CMK (cell line): Measurements from ENCODE around the gene ADORA1.
A peak's percentile ranks its signal among the peaks of the same experiment; 100 is the strongest.

Experiments used
- DNase-seq: peaks from one replicate; pipeline ENCODE4 v3.0.0-alpha.2; 2010; ENCODE audit warnings: low read depth

Gene ADORA1

GRCh38 chr1:203122159-203122558 is 5.4 kb upstream of the ADORA1 start:
- DNase-seq: no peak

DNA sequence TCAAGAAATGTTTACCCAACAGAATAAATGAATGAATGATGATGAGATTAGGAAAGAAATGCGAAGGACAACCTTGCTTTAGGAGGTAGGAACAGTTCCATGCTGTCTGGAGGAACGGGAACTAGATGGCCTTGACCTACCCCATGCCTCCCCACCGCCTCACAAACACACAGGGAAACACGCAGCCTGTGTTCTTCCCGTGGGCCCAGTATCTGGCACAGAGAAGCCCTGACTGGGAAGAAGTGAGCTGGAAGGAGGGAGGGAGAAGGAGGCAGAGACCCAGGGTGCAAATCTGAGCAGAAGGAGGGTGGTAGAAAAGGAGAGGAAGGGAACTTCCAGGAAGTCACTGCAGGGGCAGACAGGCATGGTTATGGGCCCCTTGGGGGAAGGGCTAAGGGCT is 3.5 kb upstream of the ADORA1 start:
- DNase-seq: no peak

DNA sequence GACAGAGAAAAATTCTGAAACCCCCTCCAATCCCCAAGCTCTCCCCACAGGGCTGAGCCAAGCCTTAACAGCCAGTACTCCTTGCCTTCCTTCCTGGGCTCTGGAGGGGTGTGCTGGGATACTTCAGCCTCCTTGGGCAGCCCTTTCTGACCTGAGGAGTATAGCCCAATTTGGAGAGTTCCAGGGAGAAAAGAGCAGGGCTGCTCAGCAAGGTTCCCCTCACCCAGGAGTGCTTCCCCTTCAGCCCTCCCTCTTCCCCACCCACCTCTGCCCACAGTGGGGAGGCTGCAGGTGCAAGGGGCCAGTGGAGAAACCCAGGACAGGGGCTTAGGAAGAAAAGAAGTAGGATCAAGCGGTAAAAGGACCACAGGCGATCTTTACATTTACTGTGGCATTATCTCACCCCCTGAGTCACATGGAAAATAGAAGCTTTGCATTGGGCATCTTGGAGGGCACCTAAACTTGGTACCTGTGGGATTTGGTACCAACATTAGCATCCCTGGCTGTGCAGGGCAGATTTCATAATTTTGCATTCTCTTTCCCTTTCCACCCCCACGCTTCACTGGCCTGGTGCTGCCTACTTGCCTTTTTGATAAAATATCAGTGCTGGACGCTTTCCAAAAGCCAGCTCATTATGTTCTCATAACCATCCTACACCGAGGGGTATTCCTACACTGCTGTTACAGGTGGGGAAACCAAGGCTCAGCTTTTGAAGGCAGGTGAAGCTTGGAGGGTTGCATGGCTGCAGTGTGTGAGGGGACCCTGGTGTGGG is 2.8 kb upstream of the ADORA1 start:
- no peak for DNase-seq

- DNase-seq: no peak
Observed at GRCh38 chr1:203126151-203126865, 1.2 kb upstream of the ADORA1 start.

DNA sequence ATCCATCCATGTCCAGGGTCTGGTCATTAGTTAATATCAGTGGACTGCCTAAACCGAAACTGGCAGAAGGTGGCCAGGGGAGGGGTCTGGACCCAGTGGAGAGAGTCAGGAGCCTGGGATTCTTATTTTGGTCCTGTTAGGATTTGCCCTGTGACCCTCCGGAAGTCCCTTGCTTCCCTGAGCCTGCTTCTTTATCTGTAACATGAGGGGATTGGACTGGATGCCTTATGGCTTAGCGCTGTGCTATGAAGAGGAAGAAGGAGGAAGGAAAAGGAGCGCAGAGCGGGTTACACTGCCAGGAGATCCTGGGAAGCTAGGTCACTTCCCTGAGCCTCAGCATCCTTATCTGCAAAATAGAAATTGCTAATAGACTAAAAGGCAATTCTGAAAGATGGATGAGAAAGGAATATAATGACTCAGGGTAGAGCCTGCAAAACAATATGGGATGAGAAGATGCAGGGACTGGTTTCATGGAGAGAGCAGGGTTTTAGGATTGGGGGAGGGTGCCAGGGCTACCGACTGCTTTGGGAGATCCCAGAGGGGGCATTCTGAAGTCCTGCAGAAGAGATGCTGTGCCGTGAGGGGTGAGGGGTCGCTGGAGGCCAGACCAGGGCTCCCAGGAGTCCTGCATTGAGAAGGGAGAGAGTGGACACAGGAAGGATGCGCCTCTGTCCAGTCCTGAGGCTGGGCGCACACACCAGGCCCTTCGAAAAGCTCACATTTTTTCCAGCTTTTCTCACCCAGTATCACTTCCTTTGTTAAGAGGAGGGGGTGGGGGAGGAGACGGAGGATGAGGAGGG is 460 bp upstream of the ADORA1 start:
- DNase-seq: no peak

GRCh38 chr1:203128431-203128715 is 847 bp downstream of the ADORA1 start:
- no peak for DNase-seq

DNA sequence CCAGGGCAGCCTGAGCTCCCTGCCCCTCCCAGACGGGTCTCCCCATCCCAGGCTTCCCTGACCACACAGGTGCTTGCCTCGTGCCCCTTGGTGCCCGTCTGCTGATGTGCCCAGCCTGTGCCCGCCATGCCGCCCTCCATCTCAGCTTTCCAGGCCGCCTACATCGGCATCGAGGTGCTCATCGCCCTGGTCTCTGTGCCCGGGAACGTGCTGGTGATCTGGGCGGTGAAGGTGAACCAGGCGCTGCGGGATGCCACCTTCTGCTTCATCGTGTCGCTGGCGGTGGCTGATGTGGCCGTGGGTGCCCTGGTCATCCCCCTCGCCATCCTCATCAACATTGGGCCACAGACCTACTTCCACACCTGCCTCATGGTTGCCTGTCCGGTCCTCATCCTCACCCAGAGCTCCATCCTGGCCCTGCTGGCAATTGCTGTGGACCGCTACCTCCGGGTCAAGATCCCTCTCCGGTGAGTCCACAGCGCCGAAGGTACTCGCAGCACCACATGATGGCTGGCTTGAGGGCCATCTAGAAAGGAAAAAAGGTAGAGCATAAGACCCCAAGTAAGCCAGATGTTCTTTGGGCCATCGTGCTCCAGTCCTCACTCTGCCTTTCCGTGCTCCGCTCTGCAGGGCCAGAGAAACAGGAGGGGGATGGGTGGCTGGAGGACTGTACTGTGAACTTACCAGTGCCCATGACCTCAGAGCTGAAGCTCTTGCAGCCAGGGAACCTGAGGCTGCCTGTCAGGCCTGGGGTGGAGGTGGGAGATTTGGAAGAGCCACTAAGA is 1.4 kb downstream of the ADORA1 start:
- DNase-seq: no peak

GRCh38 chr1:203129501-203130231 is 2.1 kb downstream of the ADORA1 start:
- no peak for DNase-seq

DNA sequence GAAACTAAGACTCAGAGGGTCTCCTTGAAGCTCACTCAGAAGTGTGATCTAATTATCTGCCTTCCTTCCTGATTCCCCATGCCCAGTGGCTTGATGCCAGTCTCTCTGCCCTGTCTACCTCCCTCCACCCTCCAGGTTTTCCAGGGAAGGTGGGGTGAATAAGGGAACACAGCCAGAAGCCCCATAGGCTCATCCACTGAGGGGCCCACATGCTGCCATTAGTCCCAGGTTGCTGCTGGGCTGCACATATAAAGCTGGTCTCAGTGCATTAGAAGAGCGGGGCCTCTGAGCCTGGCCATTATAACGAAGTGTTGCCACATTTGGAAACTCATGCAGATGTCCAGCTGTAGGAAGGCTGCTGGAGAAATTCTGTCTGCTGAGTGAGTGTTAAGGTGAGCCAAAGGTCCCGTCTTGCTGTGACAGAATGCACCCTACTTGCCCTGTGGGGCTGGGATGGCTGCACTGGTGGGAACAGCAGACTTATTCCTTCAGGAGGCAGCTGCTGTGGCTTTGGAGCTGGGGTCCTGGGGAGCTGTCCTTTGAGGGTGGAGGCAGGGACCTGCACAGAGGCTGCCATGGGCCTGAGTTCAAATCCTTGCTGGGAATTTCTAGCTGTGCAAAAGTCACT is 2.9 kb downstream of the ADORA1 start:
- DNase-seq: no peak

GRCh38 chr1:203131548-203132200 is 4.1 kb downstream of the ADORA1 start:
- DNase-seq: no peak

GRCh38 chr1:203133970-203134725 is 6.6 kb downstream of the ADORA1 start:
- DNase-seq: no peak

DNA sequence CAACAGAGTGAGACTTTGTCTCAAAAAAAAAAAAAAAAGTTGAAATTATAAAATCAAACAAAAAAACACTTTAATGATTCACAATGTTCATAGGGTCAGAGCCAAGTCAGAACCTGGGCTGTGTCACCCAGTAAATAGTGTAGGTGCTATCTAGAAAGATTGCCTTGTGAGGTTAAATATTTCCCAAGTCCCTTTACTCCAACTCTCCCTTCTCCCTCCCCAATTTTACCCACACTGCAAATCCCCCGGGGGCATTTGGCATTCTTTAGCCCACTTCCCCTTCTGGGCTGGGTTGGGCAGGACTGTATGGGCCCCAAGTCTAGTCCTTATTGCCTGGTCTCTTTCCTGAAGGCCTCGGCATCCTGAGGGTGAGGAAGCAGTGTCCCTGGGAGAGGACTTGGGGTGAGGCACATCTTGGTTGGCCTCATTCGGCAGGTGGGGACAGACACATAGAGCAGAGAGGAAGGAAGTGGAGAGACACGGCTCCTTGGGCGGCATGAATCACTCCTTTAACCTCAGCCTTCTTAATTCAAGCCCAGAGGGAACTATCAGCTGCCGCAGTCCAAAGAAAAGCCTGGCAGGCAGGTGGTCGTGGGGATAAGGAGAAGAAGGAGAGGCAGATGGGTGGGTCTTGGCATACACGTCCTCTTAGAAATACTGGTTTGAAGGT is 8.2 kb downstream of the ADORA1 start:
- peak; percentile 31 for DNase-seq

GRCh38 chr1:203136409-203137042 is 9.0 kb downstream of the ADORA1 start:
- no peak for DNase-seq

DNA sequence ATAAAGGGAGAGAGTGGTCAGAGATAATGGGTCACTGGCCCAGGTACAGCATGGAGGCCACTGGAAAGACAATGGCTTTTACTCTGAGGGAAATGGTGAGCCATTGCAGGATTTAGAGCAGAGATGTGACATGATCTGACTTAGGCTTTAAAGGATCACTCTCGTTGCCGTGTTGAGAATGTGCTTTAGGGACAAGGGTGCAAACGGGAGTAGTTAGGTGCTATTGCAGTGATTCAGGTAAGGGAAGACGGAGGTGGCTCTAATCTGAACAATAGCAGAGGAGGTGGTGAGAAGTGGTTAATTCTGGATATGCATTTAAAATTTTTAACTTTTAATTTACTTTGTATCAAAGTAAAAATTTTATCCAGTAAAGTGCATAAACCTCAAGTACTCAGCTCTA is 9.8 kb downstream of the ADORA1 start:
- DNase-seq: no peak

GRCh38 chr1:203138066-203138465 is 10.5 kb downstream of the ADORA1 start:
- no peak for DNase-seq

DNA sequence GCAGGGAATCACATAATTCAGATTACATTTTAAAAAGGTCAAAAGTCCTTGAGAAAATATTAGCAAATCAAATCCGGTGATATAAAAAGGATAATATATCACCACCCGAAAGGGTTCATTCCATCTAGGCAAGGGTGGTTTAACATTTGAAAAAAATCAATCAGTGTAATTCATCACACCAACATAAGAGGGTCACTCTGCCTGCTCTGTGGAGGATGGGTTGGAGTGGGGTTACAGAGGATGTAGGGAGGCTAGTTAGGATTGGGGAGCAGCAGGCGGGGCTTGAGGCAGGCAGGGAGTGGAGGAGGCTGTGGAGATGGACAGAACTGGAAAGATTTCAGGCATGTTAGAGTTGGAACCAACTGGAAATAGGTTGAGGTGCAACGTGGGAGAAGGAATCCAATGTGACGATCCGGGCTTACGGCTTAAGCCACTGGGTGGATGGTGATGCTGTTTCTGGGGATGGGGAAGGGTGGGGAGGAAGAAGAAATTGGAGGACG is 12.5 kb downstream of the ADORA1 start:
- no peak for DNase-seq

DNA sequence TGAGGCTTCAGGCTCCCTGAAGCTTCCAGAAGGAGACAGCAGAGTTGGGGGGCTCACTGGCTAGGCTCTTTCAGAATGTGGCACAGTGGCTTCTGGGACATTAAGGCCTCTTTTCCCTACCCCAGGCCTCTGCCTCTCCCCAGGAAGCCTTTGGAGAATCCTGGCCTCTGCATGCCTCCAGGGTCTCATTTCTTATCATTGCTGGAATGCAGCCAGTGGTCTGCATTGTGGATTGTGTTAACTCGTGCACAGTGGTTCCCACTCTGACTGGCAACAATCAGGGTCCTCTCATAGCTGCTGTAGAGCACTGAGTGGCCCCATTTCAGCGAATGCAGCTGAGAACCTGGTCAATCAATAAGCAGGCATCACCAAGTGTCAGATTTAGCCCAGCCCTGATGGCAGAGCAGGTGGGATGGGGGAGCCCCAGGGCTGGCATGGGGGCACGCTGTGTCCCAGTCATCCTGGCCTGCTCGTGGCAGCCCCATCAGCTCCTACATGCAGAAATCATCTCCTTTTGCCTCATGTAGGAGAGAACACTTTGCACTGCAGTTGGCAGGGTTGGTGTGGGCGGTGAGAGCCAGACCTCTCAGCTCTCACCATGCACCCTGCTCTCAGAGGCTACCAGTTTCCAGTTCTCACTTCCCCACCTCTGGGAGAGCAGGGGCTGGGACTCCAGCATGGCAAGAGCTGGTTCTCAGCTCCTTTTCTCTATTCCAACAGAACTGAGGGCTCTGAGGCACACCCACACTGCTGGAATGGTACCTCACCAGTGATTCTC is 13.4 kb downstream of the ADORA1 start:
- no peak for DNase-seq

GRCh38 chr1:203142124-203142523 is 14.6 kb downstream of the ADORA1 start:
- DNase-seq: no peak
